ENCODE results near the gene SERPINB5.
"Not testable (repeated sequence)": the region's sequence is repeated elsewhere in the genome, so short reads cannot be mapped to it uniquely, and the experiment has no call there.

SERPINB5 gene, protein sequence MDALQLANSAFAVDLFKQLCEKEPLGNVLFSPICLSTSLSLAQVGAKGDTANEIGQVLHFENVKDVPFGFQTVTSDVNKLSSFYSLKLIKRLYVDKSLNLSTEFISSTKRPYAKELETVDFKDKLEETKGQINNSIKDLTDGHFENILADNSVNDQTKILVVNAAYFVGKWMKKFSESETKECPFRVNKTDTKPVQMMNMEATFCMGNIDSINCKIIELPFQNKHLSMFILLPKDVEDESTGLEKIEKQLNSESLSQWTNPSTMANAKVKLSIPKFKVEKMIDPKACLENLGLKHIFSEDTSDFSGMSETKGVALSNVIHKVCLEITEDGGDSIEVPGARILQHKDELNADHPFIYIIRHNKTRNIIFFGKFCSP

DNA sequence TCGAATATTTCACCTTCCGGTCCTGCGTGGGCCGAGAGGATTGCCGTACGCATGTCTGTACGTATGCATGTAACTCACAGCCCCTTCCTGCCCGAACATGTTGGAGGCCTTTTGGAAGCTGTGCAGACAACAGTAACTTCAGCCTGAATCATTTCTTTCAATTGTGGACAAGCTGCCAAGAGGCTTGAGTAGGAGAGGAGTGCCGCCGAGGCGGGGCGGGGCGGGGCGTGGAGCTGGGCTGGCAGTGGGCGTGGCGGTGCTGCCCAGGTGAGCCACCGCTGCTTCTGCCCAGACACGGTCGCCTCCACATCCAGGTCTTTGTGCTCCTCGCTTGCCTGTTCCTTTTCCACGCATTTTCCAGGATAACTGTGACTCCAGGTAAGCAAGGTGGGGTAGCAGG is at the start of gene SERPINB5:
Gene SERPINB5, plus strand, starts transcription at position 291 of the 400 bp plus-strand sequence. CDS start 7,471 bp downstream, outside the sequence.
- DNase-seq, result peak; percentile 72

DNA sequence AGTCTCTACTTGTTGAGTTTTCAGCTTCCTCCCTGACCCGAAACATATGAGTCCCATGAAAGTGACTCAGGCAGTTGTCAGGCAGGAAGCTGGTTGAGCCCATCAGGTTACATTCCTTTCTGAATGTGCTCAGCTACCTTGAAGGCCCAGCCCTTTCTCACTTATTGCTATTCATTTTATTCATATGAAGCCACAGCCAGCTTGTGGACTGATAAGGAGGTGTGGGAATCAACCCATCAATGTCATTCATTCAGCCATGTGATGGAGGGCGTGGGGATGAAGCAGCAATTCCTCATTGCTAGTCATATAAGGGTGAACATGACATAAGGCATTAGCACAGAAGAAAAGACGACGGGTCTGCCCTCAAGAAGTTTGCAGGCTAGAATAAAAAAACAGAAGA is 49.2 kb upstream of the SERPINB5 start:
- no peak for DNase-seq

DNA sequence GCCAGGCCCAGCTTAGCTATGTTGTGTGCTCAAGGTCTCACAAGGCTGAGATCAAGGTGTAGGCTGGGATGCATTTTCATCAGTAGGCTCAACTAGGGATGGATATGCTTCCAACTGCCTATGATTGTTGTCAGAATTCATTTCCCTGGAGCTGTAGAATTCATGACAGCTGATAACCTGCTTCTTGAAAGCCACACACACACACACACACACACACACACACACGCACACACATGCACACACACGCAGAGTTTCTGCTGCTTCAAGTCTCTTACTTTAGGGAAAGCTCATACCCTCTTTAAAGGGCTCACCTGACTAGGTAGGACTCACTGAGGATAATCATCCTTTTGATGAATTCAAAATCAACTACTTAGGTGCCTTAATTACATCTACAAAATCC is 46.2 kb upstream of the SERPINB5 start:
- no peak for DNase-seq

- no peak for DNase-seq
Measured at GRCh38 chr18:63431180-63431579, 45.6 kb upstream of the SERPINB5 start.

GRCh38 chr18:63433334-63433866 is 43.4 kb upstream of the SERPINB5 start:
- no peak for DNase-seq

DNA sequence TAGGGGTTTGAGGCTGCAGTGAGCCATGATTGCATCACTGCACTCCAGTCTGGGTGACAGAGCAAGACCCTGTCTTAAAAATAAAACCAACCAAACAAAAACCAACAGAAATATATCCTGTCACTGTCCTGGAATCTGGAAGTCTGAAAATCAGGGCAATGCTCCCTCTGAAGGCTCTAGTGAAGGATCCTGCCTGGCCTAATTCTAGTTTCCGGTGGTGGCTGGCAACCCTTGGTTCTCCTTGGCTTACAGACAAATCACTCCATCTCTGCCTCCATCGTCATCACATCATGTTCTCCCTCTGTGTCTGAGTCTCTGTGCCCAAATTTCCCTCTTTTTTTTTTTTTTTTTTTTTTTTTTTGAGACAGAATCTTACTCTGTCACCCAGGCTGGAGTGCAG is 38.6 kb upstream of the SERPINB5 start:
- no peak for DNase-seq

DNA sequence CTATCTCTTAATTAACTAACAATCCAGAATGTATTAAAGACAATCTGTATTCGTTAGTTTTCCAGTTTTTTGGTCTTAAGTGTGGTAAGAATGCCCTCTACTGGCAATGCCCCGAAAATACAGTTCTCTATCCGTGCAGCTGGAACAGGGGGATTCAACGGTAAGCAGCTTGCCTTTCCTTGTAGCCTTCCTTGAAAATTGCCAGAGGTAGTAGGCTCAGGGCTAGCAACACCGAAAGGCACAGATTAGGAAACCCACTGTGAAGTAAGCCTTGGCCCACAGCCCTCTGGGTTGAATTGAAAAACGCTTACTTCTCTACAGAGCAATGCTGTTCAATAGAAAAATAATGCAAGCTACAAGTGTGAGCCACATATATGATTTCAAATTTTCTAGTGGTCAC is 37.4 kb upstream of the SERPINB5 start:
- no peak for DNase-seq

- DNase-seq, result no peak
Measured at GRCh38 chr18:63440219-63440618, 36.5 kb upstream of the SERPINB5 start.

DNA sequence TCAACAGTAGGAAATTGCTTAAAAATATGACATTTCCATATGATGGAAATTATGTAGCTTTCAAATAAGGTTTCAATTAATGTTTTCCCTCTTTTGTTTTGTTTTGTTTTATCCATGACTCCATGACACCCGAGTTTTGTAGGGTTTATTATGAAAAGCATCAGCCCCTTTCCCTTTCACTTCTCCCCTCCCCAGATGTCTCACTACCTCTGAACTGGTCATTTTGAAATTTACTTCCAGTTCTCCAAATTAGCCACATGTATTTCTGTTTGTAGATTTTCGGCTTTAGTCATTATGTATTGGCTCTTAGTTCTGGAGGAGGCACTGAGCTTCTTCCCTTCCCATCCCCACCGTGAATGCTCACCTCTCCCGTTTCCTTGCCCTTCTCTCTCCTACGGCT is 35.9 kb upstream of the SERPINB5 start:
- no peak for DNase-seq

GRCh38 chr18:63443829-63444228 is 32.9 kb upstream of the SERPINB5 start:
- no peak for DNase-seq

GRCh38 chr18:63444580-63444979 is 32.2 kb upstream of the SERPINB5 start:
- DNase-seq, result no peak

DNA sequence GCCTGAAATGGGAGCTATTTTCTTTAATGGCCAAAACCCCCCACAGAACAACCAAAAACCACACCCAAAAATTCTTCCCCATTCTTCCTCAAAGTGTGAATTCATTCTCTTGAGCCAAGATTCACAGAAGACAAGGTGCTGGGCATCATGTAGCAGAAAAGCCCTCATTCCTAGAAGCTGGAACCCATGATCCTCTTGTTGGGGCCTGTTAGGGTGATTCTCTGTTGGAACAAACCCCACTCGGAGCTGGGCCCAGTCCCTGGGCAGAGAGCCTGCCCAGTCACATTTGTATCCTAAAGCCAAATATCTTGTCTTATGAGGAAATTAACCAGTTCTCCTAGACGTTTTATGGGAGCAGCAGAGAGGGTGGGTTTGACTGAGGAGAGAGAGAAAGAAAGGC is 31.7 kb upstream of the SERPINB5 start:
- DNase-seq, result no peak

DNA sequence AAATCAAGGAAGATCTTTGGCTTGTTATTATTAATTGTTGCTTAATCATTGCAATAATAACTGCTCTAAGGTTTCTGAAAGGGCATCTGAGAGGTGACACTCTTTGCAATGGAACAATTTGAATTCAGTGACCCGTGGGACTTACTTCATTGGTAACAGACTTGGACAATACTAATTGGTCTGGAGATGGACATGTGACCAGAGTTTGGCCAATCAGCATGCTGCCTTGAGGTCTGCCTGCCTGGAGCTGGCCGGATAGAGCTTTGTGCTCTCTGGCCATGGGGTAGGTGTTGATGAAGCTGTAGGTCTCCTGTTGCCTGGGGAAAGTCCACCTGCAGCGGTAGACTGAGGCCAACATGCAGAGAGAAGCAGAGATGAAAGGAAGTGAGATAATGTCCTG is 30.5 kb upstream of the SERPINB5 start:
- no peak for DNase-seq

GRCh38 chr18:63447066-63447465 is 29.7 kb upstream of the SERPINB5 start:
- no peak for DNase-seq

DNA sequence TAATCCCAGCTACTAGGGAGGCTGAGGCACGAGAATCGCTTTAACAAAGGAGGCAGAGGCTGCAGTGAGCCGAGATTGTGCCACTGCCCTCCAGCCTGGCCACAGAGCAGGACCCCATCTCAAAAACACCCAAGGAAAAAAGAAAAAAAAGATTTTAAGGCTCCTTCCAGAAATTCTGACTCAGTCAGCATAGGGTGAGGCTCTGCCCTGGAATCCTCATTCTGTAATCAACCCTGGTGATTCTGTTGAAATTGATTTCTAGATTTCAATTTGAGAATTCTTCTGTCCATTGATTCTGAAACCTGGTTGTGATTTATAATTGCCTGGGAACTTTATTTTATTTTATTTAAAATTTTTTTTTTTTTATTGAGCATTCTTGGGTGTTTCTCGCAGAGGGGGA is 27.3 kb upstream of the SERPINB5 start:
- no peak for DNase-seq

GRCh38 chr18:63451799-63452660 is 24.7 kb upstream of the SERPINB5 start:
- no peak for DNase-seq

GRCh38 chr18:63452751-63453150 is 24.0 kb upstream of the SERPINB5 start:
- not testable (repeated sequence) for DNase-seq

- DNase-seq, result no peak
Measured at GRCh38 chr18:63454497-63454896, 22.3 kb upstream of the SERPINB5 start.

- no peak for DNase-seq
Measured at GRCh38 chr18:63457977-63458376, 18.8 kb upstream of the SERPINB5 start.

GRCh38 chr18:63460414-63460813 is 16.3 kb upstream of the SERPINB5 start:
- no peak for DNase-seq

DNA sequence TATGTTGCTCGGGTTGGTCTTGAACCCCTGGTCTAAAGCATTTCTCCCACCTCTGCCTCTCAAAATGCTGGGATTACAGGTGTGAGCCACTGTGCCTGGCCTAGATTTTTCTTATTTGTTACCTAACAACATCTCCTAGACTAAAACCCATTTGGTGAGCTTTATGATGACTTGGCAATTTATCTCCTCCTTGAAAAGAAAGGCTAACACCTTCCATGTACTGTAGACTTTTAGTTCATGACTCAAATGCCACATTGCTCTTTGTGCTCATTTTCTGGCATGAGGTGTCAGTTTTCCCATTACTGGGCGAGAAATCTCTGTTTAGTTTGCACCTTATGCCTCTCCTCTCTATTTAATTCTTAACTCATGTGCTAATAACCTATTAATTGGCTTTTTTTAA is 12.3 kb upstream of the SERPINB5 start:
- no peak for DNase-seq

GRCh38 chr18:63465059-63465458 is 11.7 kb upstream of the SERPINB5 start:
- DNase-seq, result no peak

DNA sequence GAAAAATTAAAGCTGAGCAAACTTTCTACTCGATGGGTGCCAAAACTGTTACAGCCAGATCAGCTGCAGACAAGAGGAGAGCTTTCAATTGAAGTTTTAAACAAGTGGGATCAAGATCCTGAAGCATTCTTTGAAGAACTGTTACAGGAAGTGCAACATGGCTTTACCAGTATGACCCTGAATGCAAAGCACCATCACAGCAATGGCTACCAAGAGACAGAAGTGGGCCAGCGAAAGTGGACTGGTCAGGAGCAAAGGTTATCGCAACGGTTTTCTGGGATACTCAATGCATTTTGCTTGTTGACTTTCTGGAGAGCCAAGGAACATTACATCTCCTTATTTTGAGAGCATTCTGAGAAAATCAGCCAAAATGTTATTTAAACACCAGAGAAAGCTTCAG is 9.1 kb upstream of the SERPINB5 start:
- no peak for DNase-seq

- no peak for DNase-seq
Measured at GRCh38 chr18:63468575-63468974, 8.2 kb upstream of the SERPINB5 start.
